ENCODE results near the gene SP6.
A peak's percentile ranks its signal among the peaks of the same experiment; 100 is the strongest.

The SP6 gene

DNA sequence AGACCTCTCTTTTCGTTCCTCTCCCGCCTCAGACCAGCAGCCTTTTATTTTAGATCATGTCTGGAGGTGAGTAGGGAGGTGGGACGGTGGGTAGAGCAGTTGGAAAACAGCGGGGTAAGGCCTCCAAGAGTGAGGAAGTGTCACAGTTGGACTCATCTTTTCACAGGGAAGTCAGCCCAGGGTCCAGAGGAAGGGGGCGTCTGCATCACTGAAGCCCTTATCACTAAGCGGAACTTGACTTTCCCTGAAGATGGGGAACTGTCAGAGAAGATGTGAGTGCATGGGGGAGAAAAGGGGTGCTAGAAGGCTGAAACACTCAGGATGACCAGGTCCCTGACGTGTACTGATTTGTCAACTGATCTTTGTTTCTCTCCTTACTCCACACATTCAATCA, 19.0 kb downstream of the SP6 start:
- no peak for DNase-seq (ENCODE audit: low spot score)

GRCh38 chr17:47831003-47831933, 19.7 kb downstream of the SP6 start, which contains the start of the genes LRRC46 and MRPL10:
LRRC46 (plus strand) TSS chr17:47831670; CDS start chr17:47831990, 320 bp downstream.
MRPL10 (minus strand) TSS chr17:47831541; CDS start chr17:47831511, 30 bp downstream.
- DNase-seq (ENCODE audit: low spot score): peak; percentile 99

DNA sequence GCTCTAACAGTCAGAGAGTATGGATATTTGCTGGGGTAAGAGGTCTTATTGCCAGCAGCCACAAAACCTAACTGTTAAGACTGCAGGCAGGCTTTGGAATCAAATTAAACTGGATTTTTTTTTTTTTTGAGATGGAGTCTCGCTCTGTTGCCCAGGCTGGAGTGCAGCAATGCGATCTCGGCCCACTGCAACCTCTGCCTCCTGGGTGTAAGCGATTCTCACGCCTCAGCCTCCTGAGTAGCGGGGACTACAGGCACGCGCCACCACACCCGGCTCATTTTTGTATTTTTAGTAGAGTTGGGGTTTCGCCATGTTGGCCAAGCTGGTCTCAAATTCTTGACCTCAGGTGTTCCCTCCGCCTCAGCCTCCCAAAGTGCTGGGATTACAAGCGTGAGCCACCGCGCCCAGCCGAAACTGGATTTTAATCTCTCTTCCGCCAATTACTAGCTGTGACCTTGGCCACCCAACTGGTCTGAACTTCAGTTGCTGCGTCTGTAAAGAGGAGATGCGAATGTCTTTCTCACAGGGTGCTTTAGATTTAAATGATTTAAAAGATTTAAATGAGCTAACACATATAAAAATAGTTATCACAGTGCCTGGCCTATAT, 20.5 kb downstream of the SP6 start:
- DNase-seq (ENCODE audit: low spot score): no peak

- DNase-seq (ENCODE audit: low spot score): no peak
These were observed 21.1 kb downstream of the SP6 start for GRCh38 chr17:47829870-47830269.

- no peak for DNase-seq (ENCODE audit: low spot score)
These were observed 27.4 kb downstream of the SP6 start for GRCh38 chr17:47823519-47823918.

DNA sequence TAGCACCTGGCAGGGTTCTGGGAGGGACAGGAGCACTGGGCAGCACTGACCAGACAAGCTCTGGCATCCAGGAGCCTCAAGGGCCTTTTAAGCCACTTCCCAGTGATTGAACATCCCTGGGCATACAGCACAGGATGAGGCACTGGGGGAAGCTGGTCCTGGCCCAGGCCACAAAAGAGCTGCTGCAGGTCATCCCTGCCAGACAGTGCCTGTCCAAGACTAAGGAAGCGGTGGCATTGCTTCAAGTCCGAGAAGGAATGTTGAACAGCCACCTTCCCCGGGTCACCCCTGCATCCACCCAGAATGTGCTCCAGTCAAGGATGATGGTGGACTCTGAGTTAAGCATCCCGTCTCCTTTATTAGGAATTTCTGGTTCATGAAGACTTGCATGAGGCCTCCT, 28.2 kb downstream of the SP6 start:
- no peak for DNase-seq (ENCODE audit: low spot score)

DNA sequence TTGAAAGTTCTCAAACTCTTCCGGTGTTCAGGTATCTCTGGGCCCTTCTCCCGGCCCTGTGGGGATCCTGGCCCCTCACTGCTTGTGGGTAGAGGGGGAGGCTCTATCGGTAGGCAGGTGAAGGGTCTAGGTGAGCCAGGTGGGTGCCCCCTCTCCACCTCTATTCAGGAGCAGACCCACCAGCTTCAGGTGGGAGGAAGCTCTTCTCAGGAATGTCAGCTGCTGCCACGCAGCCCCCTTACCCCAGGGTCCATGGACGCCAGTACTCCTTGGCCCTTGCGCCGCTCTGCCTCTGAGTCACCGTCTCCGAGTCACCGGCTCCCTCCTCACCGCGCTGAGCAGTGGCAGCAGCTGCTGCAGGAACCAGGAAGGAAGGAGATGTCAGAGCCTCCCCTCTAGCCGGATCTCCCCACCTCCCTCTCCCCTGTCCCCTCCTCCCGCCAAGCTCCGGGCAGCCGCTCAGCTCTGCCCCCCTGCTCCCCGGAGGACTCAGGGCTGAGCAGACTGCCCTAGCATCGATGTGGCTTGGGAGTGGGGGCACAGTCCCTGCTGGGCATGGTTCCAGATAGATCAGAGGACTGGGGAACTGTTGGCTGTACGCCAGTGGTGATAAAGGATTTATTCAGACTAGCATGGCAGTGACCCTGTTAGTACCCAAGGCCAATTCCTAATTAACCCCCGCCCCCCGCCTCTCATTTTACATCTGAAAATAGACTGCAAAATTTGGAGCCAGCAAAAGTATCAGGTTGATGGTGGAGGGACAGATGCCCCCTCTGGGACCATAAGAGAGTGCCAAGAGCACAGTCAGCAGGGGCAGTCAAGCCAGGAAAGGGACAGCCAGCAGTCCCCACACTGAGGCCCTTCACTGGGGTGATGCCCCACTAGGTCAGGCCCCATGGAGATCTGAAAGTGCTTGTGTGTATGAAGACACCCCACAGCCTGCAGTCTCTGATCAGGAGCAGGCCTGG, 29.3 kb downstream of the SP6 start, which contains the start of gene OSBPL7:
Gene OSBPL7 (minus strand): TSS at position 371 of the 968 bp plus-strand sequence. CDS start 1,516 bp downstream, outside the sequence.
- peak; percentile 61 for DNase-seq (ENCODE audit: low spot score)

GRCh38 chr17:47821031-47821423, 29.9 kb downstream of the SP6 start:
- no peak for DNase-seq (ENCODE audit: low spot score)

GRCh38 chr17:47820033-47820789, 30.8 kb downstream of the SP6 start:
- no peak for DNase-seq (ENCODE audit: low spot score)

DNA sequence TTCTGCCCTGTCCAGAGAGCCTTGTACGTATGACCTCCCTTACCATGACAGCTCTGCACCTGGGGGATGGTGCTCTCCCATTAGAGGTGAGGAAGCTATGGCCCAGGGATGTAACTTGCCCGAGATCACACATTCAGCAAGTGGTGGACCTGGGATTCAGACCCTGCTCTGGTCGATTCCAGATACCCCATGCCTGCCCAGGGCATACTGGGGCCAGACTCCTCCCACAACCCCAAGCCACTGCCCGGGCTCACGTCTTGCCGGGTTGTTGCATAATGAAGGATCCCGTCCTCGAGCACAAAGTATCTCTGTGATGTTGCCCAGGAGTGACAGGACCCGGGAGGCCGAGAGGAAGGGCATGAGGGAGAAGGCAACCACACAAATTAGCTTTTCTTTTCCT, 31.5 kb downstream of the SP6 start:
- DNase-seq (ENCODE audit: low spot score): no peak

DNA sequence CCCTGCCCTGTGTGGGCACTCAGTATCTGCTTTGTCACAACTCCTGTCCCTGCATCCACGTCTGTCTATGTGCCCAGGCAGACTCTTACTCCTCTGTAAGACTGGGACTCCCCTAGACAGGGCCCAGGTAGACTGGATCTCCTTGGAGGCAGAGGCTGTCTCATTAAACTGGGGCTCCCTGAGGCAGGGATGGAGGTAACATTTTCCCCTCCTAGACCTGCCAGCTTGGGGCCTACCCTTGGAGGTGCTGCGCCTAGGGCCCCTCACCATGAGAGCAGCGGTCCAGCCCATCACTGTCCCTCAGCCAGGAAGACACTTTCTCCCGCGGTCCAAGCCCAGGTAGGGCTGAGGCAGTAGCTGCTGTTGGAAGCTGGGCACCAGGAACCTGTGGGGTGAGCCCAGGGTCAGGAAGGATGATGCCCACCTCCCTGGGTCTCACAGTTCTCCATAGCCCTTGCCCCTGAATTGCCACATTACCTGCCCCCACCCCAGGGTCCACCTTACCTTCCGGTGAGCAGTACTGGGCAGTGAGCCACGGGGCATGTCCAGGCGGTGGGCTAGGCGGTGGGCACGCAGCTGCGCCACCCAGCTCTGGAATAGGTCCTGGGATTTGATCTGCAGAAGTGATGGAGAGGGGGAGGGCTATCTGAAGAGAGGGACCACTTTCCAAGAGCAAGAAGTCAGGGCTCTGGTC, 32.8 kb downstream of the SP6 start:
- DNase-seq (ENCODE audit: low spot score): no peak

- no peak for DNase-seq (ENCODE audit: low spot score)
These were observed 34.0 kb downstream of the SP6 start for GRCh38 chr17:47816947-47817346.

- DNase-seq (ENCODE audit: low spot score): no peak
These were observed 34.7 kb downstream of the SP6 start for GRCh38 chr17:47816111-47816735.

DNA sequence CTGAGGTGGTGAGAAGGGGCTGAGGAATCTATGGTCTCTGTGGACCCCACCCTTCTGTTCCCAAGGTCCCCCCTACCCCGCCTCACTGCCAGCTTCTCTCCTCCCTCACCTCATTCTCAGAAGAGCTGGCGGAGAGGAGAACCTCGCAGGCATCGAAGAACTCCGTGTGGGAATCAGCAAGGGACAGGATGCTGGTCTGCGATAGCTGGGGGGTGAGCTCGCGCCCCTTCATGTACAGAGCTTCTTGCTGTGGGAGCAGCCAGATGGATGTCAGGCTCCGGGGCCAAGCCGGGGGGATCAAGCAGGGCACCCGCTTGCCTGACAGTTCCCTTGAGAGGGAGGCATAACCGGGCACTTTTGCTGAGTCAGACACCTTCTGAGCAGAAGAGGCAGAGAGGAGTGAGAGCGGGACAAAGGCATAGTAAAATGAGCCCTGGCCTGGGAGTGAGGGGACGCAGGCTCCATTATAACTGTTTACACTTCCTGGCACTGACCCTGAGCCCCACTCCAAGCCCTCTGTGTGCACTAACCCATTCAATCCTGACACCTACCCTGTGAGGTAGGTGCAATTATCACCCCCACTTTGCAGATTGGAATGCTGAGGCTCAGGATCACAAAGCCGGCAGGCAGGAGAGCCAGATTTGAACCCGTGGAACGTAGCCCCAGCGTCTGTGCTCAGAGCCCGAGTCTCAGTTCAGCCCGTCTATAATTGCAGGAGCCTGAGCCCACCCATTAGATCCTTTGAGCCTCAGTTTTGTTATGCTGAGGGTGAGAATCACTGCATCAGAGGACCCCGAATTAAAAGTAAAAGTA, 35.7 kb downstream of the SP6 start:
- no peak for DNase-seq (ENCODE audit: low spot score)

DNA sequence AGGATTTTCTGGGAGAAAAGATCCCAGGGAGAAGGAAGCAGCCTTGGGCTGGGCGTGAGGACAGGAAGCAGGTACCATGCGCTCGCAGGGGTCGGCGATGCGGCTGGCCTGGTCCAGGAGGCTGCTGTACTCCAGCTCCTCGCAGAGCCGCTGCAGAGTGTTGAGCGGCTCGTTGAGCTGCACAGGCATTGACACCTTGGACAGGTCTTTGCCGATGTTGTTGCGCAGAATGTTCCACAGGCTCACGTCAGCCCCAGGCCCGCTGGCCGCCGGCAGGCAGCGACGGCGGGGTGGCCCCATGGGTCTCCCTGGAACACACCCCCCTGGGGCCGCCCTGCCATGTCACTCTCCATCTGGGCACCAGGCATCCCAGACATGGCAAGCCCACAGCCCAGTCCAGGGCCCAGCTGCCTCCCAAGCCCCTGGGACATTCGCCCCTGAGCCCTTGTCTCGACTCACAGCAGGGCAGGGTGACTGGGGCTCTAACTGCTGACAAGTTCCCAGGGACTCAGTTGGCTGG, 37.4 kb downstream of the SP6 start:
- no peak for DNase-seq (ENCODE audit: low spot score)

GRCh38 chr17:47813077-47813476, 37.9 kb downstream of the SP6 start:
- no peak for DNase-seq (ENCODE audit: low spot score)

DNA sequence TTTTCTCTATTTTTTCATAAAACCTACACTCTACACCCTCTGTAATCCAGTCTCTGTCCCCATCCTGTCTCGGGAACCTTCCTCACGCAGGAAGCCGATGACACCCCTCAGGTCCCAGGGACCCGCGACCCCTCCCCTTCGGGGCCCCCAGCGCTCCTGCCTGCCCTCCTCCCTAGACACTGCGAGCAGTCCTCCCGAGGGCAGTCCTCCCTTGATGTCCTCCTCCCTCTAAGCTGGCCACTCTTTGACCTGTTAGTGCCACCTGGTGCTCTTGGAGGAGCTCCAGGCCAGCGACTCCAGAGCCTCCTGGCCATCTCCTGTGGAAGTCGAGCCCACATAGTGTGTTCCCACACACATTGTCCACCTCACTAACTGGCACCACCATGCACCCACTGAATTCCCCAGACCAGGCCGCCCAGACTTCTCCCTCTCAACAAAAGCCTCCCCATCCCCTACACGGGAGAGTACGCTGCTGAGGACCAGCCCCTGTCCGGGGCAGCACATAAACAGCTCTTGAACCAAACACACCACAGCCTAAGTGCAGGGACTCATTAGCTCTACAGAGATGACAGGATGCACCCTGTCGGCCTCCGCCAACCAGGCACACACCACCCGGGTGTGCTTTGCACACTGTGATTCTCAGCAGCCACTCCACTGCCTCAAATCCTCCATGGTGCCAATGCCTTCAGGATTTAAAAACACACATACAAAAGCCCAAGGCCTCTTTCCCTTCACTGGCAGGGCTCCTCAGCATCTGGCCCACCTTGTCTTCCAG, 38.6 kb downstream of the SP6 start:
- DNase-seq (ENCODE audit: low spot score): no peak

DNA sequence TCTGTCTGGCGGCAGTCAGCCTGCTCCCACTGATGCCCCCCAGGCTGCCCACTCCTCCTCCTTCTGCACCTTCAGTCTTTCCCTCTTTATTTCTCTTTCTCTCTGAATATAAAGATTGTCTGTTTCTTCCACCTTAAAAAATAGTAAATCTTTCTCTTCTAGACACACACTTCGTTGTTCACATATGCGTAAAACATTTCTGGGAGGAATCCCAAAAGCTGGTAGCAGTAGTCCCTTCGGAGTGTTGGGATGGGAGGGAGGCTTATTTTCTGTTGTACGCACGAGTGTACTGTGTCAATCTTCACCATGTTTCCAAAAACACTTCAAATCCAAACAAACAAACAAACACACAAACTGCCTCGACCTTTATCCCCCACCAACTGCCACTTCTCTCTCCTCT, 39.3 kb downstream of the SP6 start:
- DNase-seq (ENCODE audit: low spot score): no peak
